HG03575 (cell line): ENCODE results near the gene GRIPAP1.

Experiments
- ATAC-seq: cut with Tn5 transposase; IDR thresholded peaks from one replicate; pipeline ENCODE4 v1.9.1; 2021; ENCODE audit not compliant: unreplicated experiment, insufficient number of reproducible peaks, low FRiP score; ENCODE audit errors: extremely low read depth

The GRIPAP1 gene

GRCh38 chrX:48935301-48935670 lies 66.8 kb downstream of the GRIPAP1 start:
- no peak for ATAC-seq

GRCh38 chrX:48934581-48935300 lies 67.3 kb downstream of the GRIPAP1 start:
- ATAC-seq: no peak

GRCh38 chrX:48933757-48934156 lies 68.3 kb downstream of the GRIPAP1 start:
- ATAC-seq: no peak

DNA sequence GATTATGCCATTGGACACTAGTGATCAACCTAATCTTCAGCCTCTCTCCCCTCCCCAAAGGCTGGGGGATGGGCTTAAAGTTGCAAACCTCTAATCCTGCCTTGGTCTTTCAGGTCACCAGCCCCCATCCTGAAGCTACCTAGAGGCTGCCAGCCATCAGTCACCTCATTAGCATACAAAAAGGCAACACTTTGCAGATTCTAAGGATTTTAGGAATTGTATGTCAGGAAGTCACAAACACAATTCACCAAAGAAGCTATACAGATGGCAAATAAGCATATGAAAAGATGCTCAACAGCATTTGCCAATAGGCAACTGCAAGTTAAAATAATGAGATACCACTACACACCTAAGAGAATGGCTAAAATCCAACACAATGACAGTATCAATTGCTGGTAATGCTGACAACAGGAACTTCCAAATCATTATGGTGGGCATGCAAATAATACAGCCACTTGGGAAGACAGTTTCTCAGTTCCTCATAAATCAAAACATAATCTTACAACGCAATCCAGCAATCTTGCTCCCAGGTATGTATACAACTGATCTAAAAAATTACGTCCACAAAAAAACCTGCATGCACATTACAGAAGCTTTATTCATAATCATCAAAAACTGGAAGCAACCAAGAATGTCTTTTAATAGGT lies 74.2 kb downstream of the GRIPAP1 start:
- ATAC-seq: no peak

- ATAC-seq: no peak
Measured at GRCh38 chrX:48927123-48927522, 74.9 kb downstream of the GRIPAP1 start.

GRCh38 chrX:48924270-48924669 lies 77.8 kb downstream of the GRIPAP1 start:
- no peak for ATAC-seq

DNA sequence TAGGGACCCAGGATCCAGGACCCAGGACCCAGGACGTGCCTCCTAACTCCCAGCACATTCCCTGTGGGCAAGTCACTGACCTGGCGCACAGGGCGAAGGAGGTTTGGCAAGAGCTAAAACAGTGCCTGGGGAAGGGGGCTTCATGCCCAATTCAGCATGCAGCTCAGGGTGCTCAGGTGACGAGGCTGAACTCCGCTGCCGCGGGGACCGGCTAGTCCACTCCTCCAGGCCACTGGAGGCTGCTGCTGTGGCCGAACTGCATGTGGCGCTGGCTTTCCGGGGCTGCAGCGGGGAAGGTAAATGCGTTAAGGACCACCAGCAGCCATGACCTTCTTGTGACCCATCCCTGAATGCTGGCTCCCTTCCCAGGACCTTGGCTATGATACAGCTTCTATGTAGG lies 78.3 kb downstream of the GRIPAP1 start:
- ATAC-seq: no peak
